GM19025 (cell line): Measurements from ENCODE around the gene RAPGEF6.

Experiments used
- ATAC-seq: cut with Tn5 transposase; IDR thresholded peaks from one replicate; pipeline ENCODE4 v1.9.1; 2021; ENCODE audit warnings: mild to moderate bottlenecking, low read depth, moderate library complexity; ENCODE audit not compliant: unreplicated experiment

Gene RAPGEF6

DNA sequence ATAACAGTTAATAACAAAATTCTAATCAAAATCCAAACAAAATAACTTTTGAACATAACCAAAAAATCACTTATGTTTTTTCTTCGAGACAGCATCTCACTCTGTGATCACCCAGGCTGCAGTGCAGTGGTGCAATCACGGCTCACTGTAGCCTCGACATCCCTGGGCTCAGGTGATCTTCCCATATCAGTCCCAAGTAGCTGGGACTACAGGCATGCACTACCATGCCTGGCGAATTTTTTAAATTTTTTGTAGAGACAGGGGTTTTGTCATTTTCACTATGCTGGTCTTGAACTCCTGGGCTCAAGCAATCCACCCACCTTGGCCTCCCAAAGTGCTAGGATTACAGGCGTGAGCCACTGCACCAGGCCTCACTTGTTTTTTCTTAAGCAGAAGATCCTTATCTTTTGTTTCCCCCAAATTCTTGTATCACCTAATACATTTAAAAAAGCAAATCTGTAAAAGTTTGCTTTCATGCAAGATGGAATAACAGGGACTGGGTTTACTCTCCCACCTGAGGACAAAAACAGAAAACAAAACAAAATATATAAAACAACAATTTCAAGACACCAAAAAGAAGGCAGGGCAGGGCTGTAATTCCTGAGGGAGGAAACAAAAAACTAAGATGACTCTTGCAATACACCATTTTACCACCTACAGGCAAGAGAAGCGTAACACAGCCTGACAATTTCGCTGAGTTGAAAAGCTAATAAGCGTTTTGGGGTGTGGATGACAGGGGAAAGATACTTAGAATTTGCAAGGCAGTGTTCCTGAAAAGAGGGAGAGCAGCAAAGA lies 71.4 kb downstream of the RAPGEF6 start:
- ATAC-seq: no peak

DNA sequence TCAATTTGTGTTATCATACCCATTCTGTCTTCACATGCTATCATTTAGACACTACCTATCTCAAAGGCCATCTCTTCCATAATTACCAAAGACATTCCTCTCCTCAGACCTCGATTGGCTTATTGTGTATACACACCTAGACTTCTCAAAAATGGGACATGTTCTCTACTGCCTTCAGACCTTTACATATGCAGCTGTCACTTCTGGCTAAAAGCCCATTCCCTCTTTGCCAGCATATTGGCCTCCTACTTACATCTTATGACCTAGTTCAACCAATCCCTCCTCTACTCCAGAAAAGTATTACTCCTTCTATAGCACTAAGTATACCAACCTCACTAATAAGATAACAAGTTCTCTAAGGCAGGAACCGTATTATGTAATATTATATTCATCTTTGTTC lies 84.4 kb downstream of the RAPGEF6 start:
- no peak for ATAC-seq

DNA sequence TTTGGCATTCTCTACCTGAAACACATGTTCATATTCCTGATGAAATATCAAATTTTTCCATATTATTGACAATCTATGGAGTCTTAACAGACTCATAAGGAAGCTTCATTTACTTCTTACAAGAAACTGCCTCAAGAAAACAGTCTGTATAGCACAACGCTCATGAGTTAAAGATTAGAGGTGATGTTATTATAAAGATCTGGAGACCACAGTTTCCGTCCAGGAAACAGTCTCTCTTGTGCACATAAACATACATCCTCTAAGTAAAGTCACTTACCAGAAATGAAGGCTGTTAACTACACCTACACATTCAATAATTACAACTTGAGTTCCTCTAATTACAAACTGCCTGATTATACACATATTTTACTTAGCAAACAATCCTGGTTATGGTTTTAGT lies 86.9 kb downstream of the RAPGEF6 start:
- no peak for ATAC-seq

DNA sequence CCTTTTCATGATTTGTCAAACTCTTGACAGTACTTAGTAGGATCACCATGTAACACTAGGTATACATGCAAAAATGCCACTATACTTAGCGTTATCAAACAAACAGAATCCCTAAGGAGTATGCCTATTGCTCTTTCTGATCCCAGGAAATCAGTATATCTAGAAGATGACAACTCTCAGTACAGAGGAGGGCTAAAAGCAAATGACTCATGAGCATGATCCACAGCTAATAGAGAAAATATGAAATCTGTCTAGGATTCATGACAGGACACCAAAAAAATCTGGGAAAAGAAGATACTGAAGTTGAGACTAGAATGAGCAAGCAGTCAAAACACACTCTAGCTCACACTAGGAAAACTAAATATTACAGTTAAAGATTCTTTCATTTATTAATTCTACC lies 89.2 kb downstream of the RAPGEF6 start:
- no peak for ATAC-seq

DNA sequence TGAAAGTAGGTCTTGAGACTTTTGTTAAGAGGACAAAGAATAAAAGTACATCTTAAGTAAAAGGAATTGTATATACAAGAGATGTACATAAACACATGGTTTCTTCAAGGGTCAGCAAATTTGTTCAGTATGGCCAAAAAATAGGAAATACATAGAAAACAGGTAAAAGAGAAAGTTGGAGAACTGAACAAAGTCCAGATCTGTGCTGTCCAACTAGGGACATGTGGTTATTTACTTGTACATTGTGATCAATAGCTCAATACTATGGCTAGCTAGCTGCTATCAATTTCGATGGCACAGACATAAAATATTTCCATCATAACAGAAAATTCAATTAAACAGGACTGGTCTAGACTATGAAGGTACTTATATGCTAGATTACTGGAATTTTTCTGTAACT lies 92.3 kb downstream of the RAPGEF6 start:
- no peak for ATAC-seq

DNA sequence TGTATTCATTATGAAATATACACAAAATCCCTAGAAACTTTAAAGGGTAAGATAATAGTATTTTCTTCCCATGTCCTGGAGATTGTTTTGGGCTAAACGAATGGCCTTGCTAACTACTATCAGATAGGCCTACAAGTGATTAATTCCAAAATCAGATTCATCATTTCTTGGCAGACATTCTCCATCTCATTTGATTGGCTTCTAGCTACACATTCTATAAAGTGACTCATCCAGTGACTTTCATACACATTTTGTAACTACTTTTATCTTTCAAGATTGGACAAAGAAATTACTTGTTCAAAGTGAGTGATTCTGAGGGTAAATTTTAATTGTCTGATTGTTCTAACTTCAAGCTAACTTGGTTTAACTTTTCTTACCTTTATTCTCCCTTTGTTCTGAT lies 93.3 kb downstream of the RAPGEF6 start:
- no peak for ATAC-seq

DNA sequence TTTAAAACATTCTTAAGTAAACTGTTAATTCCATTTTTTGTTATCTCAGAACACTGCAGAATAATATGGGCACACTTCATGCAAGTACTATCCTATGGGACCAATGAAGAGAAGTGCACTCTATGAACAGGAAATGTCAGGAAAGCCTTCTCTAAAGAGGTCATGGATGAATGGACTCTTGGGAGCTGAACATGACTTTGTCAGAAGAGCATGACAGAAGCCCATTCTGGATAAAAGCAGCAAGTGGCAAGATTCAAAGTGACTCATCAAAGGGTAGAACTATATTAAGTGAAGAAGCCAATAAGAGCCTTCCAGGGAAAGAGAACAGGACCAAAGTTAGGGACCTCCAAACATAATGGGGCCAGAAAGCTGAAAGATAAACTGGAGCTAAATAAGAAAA lies 94.0 kb downstream of the RAPGEF6 start:
- ATAC-seq: no peak

DNA sequence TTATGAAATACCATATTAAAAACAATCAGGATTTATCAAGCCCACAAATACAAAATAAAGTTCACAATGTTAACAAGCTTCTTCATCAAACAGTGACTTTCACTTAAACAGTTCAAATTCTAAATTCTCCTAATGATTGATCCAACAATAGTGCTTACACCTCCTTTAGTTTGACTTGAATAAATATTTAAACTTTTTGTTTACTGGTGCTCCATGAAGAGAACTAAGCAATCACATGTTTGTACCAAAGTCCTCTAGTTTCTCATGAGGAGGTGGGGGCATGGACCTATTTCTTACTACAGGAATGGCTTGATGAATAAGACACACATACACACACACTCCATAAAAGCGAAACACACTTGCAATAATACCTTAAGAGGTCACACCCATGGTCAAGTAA lies 95.8 kb downstream of the RAPGEF6 start:
- ATAC-seq: no peak

DNA sequence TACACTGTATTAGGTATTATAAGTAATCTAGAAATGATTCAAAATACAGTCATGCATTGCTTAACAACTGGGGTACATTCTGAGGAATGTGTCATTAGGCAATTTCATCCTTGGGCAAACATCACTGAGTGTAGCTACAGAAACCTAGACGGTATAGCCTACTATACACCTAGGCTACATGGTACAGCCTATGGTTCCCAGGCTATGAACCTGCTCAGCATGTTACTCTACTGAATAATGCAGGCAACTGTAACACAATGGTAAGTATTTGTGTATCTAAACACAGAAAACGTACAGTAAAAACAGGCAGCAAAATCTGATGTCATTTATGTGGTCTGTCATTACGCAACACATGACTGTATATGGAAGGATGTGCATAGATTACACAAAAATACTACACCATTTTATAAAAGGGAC lies 96.8 kb downstream of the RAPGEF6 start:
- no peak for ATAC-seq

DNA sequence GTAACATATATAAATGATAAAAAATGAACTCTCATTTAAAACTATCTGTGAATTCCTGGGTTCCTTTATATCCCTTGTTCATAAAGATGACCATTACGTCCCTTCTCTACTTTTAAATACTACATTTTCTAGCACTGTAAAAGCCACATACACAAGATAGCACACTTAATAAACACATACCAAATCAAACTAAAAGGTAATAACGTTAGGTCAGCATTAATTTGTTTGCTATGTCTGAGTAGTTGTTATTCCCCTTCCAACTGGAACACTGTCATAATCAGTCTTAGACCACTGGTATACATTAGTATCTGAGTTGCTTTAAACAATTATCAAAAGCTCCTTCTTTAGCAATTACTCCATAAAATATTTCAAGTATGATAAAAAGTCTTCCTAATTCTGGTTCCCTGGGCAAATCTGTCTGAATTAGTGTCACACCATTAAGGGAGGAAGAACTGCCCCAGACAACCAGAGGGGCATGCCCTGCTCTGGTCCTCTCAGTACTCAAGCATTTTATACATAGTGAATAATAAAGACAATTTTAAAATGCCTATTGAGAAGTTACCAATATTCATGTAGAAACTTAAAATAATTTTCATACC lies 98.1 kb downstream of the RAPGEF6 start:
- no peak for ATAC-seq

DNA sequence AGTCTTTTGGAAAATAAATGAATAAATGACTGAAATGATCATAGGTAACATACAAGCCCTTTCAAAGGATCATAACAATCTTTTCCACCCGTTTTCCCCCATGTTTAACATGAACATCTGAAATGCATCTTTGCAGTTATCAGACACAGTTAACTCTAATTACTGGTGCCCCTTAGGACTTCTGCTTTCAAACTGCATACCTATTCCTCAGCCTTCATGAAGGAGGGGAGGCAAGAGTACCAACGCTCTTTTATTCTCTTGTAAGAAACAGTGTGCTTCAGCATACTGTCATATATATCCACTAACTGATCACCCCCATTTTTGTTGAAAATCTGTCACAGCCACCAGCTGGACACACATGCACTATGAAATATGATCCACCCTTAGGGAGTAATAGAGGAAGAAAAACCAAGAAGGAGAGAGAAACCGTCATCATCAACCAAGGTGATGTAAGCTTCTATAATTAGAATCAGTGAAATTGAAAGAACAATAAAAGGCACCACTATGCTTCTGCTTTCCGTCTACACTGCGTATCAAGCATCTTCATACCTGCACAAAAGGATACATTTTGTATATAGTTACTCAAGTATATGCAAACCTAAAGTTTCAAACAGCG lies 98.7 kb downstream of the RAPGEF6 start:
- peak; percentile 94 for ATAC-seq

DNA sequence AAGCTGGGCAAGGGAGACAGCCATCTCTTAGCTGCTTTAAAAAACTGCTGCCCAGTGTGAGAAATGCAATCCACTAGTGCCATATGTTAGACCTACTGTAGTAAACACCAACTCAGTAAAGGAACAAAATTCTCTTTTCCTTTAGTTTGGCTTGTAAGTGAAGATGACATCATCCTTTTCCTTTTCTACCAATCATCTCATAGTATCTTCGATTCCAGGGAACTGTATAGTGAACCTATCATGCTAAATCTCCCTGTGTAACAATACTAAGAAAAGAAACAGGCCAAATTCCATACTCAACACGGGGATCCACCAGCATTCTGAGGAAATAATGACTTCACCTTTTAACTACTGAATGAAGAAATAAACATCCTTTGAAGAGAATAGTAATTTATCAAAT lies 100.1 kb downstream of the RAPGEF6 start:
- ATAC-seq: no peak

DNA sequence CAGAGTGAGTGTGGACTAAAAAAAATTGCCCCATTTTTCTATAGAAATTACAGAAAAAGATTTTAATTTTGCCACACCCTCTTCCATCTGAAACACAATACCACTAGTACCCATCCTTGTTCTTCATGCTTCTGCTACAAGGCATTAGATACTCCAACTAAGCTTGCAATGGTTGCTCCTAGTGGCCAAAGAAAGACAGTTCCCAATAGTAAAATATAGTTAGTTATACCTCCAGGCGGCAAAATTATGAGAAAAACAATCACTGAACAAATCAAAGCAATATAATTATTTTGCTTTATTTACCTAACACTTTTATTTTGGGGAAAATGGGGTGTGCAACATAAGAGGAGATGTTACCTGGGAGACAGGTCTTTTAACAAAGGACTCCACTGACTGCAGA lies 101.2 kb downstream of the RAPGEF6 start:
- ATAC-seq: no peak

DNA sequence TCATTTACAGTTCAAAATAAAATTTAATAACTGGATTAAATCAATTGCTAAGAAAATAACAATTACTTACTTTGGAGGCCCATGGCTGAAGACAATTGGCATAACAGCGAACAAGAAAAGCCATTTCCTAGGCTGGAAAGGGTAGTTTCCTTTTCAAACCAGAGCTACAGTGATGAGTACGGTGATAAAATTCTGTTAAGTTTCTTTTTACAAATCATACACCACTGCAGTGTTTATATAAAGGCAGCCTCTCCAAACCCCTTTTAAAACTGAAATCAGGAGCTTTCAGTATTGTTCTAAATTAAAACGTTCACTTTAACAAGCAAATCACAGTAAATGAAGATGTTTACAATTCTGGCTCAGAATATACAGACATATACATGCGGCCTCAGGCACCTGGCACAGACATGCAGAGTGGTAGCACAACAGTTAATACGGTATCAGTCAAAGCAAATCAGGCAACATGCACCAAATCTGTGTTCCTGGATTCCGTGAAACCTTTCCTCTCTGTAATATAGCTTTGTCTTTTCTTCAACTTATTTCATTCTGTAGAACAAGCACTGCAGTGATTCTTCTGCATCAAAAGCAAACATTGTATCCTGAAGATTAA lies 102.9 kb downstream of the RAPGEF6 start:
- ATAC-seq: no peak

DNA sequence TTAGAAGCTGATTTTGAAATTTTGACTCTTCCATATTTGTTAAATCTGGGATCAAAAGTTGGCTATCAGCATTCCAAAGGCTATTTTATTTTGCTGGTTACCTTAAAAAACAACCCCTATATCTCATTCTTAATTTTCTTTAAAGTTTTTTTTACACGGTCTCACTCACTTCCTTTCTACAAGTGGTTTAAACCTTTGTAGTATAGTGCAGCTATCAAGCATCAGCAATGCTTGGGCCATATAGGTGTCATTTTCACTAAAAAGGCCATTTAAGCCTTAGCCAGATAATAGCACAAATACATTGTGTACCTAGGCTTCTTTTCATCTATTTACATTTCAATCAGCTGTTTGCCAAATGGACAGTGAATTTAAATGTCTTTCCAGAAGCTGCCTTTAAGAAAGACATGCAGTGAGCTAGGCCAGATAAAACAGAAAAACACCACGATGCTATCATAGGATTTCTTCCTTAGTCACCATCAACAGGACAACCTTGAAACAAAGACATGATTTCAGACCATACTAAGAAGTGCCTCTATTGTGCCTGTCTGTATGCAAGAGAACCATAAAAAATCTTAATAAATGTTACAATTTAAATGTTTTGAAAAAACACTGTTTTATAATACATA lies 104.2 kb downstream of the RAPGEF6 start:
- ATAC-seq: no peak

DNA sequence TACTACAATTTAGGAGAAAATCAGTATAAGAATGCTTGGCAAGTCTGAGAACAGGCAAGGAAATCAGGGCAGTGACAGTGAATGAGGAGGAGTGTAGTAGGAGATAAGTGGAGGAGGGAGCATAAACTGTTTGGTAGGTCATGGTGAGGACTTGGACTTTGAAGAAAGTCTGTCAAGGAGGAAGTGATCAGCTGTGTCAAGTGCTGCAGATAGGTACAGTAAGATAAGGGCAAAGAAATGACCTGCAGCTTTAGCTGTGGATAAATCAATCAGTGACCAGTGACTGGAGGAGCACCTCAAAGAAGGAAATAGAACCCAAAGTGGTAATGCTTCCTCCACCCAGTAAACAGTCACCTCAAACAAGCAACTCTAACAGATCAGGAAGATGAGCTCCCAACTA lies 106.3 kb downstream of the RAPGEF6 start:
- no peak for ATAC-seq

DNA sequence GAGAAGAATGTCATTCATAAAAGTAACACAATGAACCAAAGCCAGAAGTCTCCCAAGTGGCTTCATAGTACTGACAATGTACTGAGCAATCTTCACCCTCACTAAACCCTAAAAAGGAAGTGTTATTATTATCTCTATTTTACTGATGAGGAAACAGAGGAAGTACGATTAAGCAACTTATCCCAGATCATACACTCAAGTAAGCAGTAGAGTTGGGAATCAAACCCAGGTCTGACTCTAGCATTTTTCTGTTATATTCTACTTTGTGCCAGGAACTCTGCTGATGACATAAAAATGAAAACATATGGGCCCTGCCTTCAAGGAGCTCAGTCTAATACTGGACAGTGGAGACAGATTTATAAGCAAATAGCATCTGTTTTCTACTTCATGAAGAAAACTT lies 109.2 kb downstream of the RAPGEF6 start:
- ATAC-seq: no peak

DNA sequence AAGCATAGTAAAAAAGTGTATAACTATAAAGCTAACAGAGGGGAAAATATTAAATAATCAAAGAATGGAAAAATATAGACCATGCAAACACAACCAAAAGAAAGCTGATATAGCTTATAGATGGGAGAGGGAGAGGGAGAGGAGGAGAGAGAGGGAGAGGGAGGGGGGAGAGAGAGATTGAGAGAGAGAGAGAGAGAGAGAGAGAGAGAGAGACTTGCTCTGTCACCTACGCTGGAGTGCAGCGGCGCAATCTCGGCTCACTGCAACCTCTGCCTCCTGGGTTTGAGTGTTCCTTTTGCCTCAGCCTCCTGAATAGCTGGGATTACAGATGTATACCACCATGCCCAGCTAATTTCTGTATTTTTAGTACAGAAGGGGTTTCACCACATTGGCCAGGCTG lies 110.6 kb downstream of the RAPGEF6 start:
- ATAC-seq: no peak

DNA sequence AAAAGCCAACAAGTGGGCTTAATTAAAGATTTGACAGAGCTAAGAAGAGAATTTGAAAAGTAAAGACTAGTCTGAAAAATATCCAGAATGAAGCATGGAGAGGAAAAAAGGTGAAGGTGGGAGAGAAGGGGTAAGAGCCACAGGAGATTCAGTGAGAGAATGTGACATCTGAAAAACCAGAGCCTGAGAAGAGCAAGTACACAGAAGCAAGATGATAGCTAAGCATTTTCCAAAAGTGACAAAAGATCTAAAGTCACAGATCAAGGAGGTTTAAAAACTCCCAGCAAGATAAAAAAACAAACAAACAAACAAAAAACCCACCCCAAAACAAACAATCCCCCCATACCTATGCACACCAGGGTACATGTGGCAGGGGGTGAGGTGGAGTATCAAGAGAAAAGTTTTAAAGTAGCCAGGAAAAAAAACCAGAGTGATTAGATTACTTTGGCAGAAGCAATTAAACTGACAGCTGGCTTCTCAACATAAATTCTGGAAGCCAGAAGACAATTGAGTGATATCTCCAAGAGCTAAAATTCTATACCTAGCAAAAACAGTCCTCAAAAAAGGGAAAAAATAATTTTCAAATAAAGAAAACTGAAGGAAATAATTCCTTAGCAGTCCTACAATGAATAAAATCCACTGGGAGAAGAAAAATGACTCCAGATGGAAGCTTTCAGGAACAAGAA lies 111.4 kb downstream of the RAPGEF6 start:
- ATAC-seq: no peak

DNA sequence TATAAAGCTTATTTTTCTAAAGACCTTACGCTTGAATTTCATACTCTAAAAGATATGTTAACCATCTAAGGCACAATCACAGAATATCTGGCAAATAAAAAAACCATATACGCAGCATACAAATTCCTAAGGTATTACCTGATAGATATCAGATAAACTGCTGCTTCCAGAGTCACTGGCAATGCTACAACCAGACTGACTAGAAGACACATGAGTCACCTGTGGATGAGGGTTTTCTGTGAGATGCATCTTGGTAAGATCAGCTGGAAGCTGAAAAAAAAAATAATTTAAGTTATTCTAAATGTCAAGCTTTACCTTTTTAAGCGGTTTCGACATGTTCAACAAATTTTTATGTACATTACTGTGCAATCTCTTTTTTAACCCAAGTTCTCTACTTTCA lies 113.8 kb downstream of the RAPGEF6 start:
- no peak for ATAC-seq

DNA sequence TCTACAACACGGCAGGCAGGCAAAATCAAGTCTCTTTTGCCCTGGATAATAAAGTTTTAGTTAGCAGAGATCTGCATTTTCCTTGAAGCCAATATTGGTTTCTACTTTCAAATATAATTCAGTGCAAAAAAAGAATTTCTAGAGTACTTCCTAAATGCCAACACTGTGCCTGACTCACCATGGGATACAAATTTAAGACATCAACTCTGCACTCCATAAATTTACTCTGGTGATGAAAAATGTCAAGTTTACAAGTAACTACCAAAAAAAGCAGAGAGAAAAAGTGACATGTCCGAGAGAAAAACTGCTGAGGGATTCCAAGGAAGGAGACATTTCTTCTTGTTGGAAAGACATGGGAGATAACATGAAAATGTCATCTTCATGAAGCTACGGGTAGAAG lies 119.7 kb downstream of the RAPGEF6 start:
- no peak for ATAC-seq
